SU-DHL-6 (cell line): ENCODE data around the gene RESP18.
A peak's percentile ranks its signal among the peaks of the same experiment; 100 is the strongest.

Experiments used
- H2AFZ ChIP-seq: fragments of 200-600 bp; sonication (generic); 2 replicates; pipeline ENCODE4 v1.6.1; 2014; ENCODE audit warnings: low read depth, mild to moderate bottlenecking, moderate library complexity, mixed read lengths, antibody characterized with exemption, low read length; ENCODE audit not compliant: severe bottlenecking
- H3F3A ChIP-seq: fragments of 200-600 bp; shearing (Covaris generic); 2 replicates; pipeline ENCODE4 v1.6.0; 2016; ENCODE audit warnings: antibody characterized with exemption, mild to moderate bottlenecking; ENCODE audit not compliant: insufficient read depth
- H3K27ac ChIP-seq: fragments of 200-600 bp; sonication (generic); 2 replicates; pipeline ENCODE4 v1.5.1; 2016; ENCODE audit warnings: low read depth, mild to moderate bottlenecking, low read length, moderate library complexity, mixed read lengths
- H3K27me3 ChIP-seq: fragments of 200-600 bp; sonication (generic), shearing (Covaris generic); 2 replicates; pipeline ENCODE4 v1.6.0; 2014; ENCODE audit warnings: mild to moderate bottlenecking, low read length
- H3K36me3 ChIP-seq: fragments of 200-600 bp; sonication (generic); 2 replicates; pipeline ENCODE4 v1.6.1; 2014; ENCODE audit warnings: mild to moderate bottlenecking, low read length, mixed read lengths
- H3K4me2 ChIP-seq: fragments of 300-600, 200-600 bp; shearing (Covaris generic), sonication (generic); 2 replicates; pipeline ENCODE4 v1.6.0; 2014; ENCODE audit warnings: low read length, low read depth, mild to moderate bottlenecking; ENCODE audit not compliant: poor library complexity, severe bottlenecking
- H3K4me3 ChIP-seq: fragments of 200-600 bp; sonication (generic); 2 replicates; pipeline ENCODE4 v1.5.1; 2014; ENCODE audit warnings: antibody characterized with exemption, low read length, mild to moderate bottlenecking, mixed read lengths; ENCODE audit not compliant: insufficient read depth, poor library complexity, severe bottlenecking
- H3K79me2 ChIP-seq: fragments of 200-600 bp; sonication (generic); 2 replicates; pipeline ENCODE4 v1.6.1; 2014; ENCODE audit warnings: mild to moderate bottlenecking, low read length, moderate library complexity; ENCODE audit not compliant: insufficient read depth
- H3K9ac ChIP-seq: fragments of 200-600 bp; sonication (generic); 2 replicates; pipeline ENCODE4 v1.7.0; 2014; ENCODE audit warnings: mild to moderate bottlenecking, low read length
- H3K9me2 ChIP-seq: fragments of 200-600 bp; sonication (generic); replicated peaks from 2 replicates; pipeline ENCODE4 v1.6.1; 2014; ENCODE audit warnings: low read length; ENCODE audit not compliant: insufficient read depth
- H3K9me3 ChIP-seq: fragments of 200-600 bp; sonication (generic); 2 replicates; pipeline ENCODE4 v1.6.1; 2014; ENCODE audit warnings: low read length, mixed read lengths; ENCODE audit not compliant: insufficient read depth
- H4K20me1 ChIP-seq: fragments of 200-600 bp; sonication (generic); 2 replicates; pipeline ENCODE4 v1.6.1; 2014; ENCODE audit warnings: low read depth, mild to moderate bottlenecking, antibody characterized with exemption, low read length, moderate library complexity, mixed read lengths
- CTCF ChIP-seq: fragments of 200-600 bp; sonication (generic); IDR thresholded peaks from one replicate; pipeline ENCODE4 v1.5.1; 2017; ENCODE audit warnings: antibody characterized with exemption, mild to moderate bottlenecking, low read length, moderate library complexity; ENCODE audit not compliant: insufficient read depth, poor library complexity, severe bottlenecking
- EZH2phosphoT487 ChIP-seq: fragments of 200-600 bp; sonication (generic), shearing (Covaris generic); conservative IDR thresholded peaks from 2 replicates; pipeline ENCODE4 v1.6.1; 2018; ENCODE audit warnings: mild to moderate bottlenecking, antibody characterized with exemption, low read length, moderate library complexity, mixed read lengths

Gene RESP18

GRCh38 chr2:219298759-219299371 is 33.7 kb downstream of the RESP18 start:
- Histone ChIP-seq H3K27me3 (no peaks in the 10 kb centered on the region), H3K4me3 (no peak overlapping the region), H2AFZ (no peak overlapping the region), H3K36me3 (no peaks in the 10 kb centered on the region), H3K79me2 (no peaks in the 10 kb centered on the region), H3K27ac (no peak overlapping the region), H3F3A (no peaks in the 10 kb centered on the region), H4K20me1 (no peaks in the 10 kb centered on the region), H3K9ac (no peak overlapping the region), H3K4me2 (no peak overlapping the region), H3K9me2 (no peaks in the 10 kb centered on the region), H3K9me3 (no peaks in the 10 kb centered on the region)
- TF ChIP-seq CTCF (peak; percentile 84), EZH2phosphoT487 (no peak)

- TF ChIP-seq CTCF (no peak), EZH2phosphoT487 (no peak)
- H4K20me1 ChIP-seq: no peaks in the 10 kb centered on the region
- no peak overlapping the region for H3K9ac ChIP-seq
- H3K9me3 ChIP-seq: no peaks in the 10 kb centered on the region
- no peak overlapping the region for H3K27ac ChIP-seq
- H3K36me3 ChIP-seq: no peaks in the 10 kb centered on the region
- no peak overlapping the region for H3K4me2 ChIP-seq
- H3K27me3 ChIP-seq: no peaks in the 10 kb centered on the region
- no peaks in the 10 kb centered on the region for H3K9me2 ChIP-seq
- no peak overlapping the region for H2AFZ ChIP-seq
- no peaks in the 10 kb centered on the region for H3K79me2 ChIP-seq
- H3K4me3 ChIP-seq: no peak overlapping the region
- H3F3A ChIP-seq: no peaks in the 10 kb centered on the region
These were observed 34.6 kb downstream of the RESP18 start for GRCh38 chr2:219297766-219298456.

GRCh38 chr2:219296631-219297391 is 35.7 kb downstream of the RESP18 start:
- no peaks in the 10 kb centered on the region for H3F3A ChIP-seq
- no peak for TF ChIP-seq EZH2phosphoT487
- no peak for TF ChIP-seq CTCF

More at GRCh38 chr2:219296631-219297391, 35.7 kb downstream of the RESP18 start:
- Histone ChIP-seq H3K4me3 (no peak overlapping the region), H3K27me3 (no peaks in the 10 kb centered on the region), H3K9ac (no peak overlapping the region), H3K36me3 (no peaks in the 10 kb centered on the region), H3K9me2 (no peaks in the 10 kb centered on the region), H3K27ac (no peak overlapping the region), H3K79me2 (no peaks in the 10 kb centered on the region), H3K4me2 (no peak overlapping the region), H3K9me3 (no peaks in the 10 kb centered on the region), H4K20me1 (no peaks in the 10 kb centered on the region), H2AFZ (no peak overlapping the region)
